Activated CD4-positive, alpha-beta memory T cell treated with anti-CD3 and anti-CD28 coated beads for 36 hours (primary cell): ENCODE results near the gene GOLGA5. TPM values are rescaled to one million over a fixed set of nuclear protein-coding genes. Genes with fewer than 3 reads are reported as not detected.
"Not testable (repeated sequence)": the region's sequence is repeated elsewhere in the genome, so short reads cannot be mapped to it uniquely, and the experiment has no call there.

Source experiments
- CTCF ChIA-PET: fragments of 350-600 bp; sonication (Branson Sonifier 250); formaldehyde crosslinking; loops from one replicate; lab custom pipeline; 2021; ENCODE audit warnings: antibody characterized with exemption, inconsistent platforms; lab: Charles Lee
- POLR2A ChIA-PET: fragments of 350-600 bp; sonication (Branson Sonifier 250); formaldehyde crosslinking; loops from one replicate; lab custom pipeline; 2021; ENCODE audit warnings: antibody characterized with exemption; lab: Charles Lee
- DNase-seq: peaks from one replicate; pipeline ENCODE4 v3.0.0-alpha.2; 2020
- H3K27ac Mint-ChIP-seq: one replicate; pipeline ENCODE4 v1.8.0; 2021; ENCODE audit warnings: mixed read lengths
- H3K27me3 Mint-ChIP-seq: one replicate; pipeline ENCODE4 v1.8.0; 2021; ENCODE audit warnings: mixed read lengths
- H3K36me3 Mint-ChIP-seq: one replicate; pipeline ENCODE4 v1.8.0; 2021; ENCODE audit warnings: mixed read lengths
- H3K4me1 Mint-ChIP-seq: one replicate; pipeline ENCODE4 v1.8.0; 2021; ENCODE audit warnings: low read depth, mixed read lengths
- H3K4me3 Mint-ChIP-seq: one replicate; pipeline ENCODE4 v1.8.0; 2021; ENCODE audit warnings: mild to moderate bottlenecking, mixed read lengths
- H3K9me3 Mint-ChIP-seq: one replicate; pipeline ENCODE4 v1.8.0; 2021; ENCODE audit warnings: mixed read lengths
- intact Hi-C: fragments of 100-400 bp; cut with micrococcal nuclease; formaldehyde crosslinking; loops from one replicate; pipeline ENCODE4 v1.15.1; 2023
- total RNA-seq, 2 experiments: library from RNA; stranded (reverse); gene quantifications; one replicate each; pipeline ENCODE4 v1.2.3, GENCODE V29; 2021

Gene GOLGA5
- total RNA-seq, 2 experiments from 2014 or later, result 20.7 to 22.5 TPM

DNA sequence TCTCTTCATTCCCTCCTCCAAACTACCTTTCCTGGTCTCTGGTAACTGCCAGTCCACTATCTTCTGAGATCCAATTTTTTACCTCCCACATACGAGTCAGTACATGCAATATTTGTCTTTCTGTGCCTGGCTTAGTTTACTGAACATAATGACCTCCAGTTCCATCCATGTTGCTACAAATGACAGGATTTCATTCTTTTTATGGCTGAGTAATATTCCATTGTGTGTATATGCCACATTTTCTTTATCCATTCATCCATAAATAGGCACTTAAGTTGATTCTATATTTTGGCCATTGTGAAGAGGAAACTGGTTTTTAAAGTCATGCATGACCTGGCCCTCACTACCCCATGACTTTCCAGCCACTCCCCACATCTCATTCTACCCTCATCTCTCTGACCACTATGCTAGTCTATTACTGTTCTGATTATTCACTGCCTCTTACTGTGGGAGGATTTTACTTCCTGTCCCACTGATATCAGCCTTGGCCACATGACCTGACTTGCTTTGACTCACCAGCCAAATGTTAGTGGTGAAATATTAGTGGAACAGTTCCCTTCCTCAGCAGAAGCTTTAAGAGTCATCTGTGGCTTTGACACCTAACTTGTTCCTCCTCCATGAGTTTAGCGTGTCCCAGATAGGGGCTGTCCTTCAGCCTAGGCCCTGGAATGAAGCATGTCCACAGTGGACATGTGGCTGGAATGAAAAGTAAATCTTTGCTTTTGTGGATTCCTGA is 52.2 kb downstream of the GOLGA5 start:
- Mint-ChIP-seq H3K27ac (peak overlapping the region; percentile 58), H3K36me3 (peaks cover 12% of the 10 kb centered on the region), H3K4me1 (peaks cover 65% of the 10 kb centered on the region), H3K27me3 (no peaks in the 10 kb centered on the region), H3K9me3 (peaks cover 5% of the 10 kb centered on the region), H3K4me3 (no peak overlapping the region)
- ChIA-PET CTCF (no interaction called here), POLR2A (no interaction called here)
- peak; percentile 63 for DNase-seq
- intact Hi-C loops, result loop anchor here (1.0 kb wide), 1 partner anchor 52 kb away; no protein-coding TSS in a partner anchor

- peaks cover 12% of the 10 kb centered on the region for H3K36me3 Mint-ChIP-seq
- peak overlapping the region; percentile 30 for H3K27ac Mint-ChIP-seq
- ChIA-PET POLR2A (no interaction called here), CTCF (no interaction called here)
- no peaks in the 10 kb centered on the region for H3K27me3 Mint-ChIP-seq
- DNase-seq, result peak; percentile 25
- intact Hi-C loops, result no loop called here
- H3K4me3 Mint-ChIP-seq, result no peak overlapping the region
- peaks cover 67% of the 10 kb centered on the region for H3K4me1 Mint-ChIP-seq
- peaks cover 5% of the 10 kb centered on the region for H3K9me3 Mint-ChIP-seq
These were observed 53.2 kb downstream of the GOLGA5 start for GRCh38 chr14:92847278-92847677.

DNA sequence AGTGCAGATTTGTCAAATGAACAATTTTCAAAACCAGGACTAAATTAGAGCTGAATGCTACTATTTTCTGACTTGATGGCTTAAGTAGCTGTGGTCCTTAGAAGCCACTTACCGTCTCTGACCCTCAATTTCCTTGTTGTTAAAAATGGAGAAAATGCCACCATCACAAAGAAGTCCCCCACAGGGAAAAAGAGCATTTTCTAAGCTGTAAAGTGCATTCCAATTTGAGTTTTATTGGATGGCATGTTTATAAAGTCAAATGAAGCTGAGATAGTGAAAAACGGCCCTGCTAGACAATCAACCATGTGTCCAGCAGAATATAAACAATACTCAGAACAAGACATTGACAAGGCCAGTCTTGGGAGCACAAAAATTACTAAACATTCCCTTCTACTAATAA is 53.6 kb downstream of the GOLGA5 start:
- no peak for DNase-seq
- peaks cover 70% of the 10 kb centered on the region for H3K4me1 Mint-ChIP-seq
- H3K4me3 Mint-ChIP-seq, result no peak overlapping the region
- peak overlapping the region; percentile 30 for H3K27ac Mint-ChIP-seq
- CTCF ChIA-PET, result no interaction called here
- peaks cover 5% of the 10 kb centered on the region for H3K9me3 Mint-ChIP-seq
- H3K36me3 Mint-ChIP-seq, result peaks cover 14% of the 10 kb centered on the region
- intact Hi-C loops, result no loop called here
- POLR2A ChIA-PET, result no interaction called here
- H3K27me3 Mint-ChIP-seq, result no peaks in the 10 kb centered on the region

- peaks cover 71% of the 10 kb centered on the region for H3K4me1 Mint-ChIP-seq
- no peak overlapping the region for H3K27ac Mint-ChIP-seq
- no peak overlapping the region for H3K4me3 Mint-ChIP-seq
- H3K27me3 Mint-ChIP-seq, result no peaks in the 10 kb centered on the region
- no peak for DNase-seq
- POLR2A ChIA-PET, result no interaction called here
- H3K36me3 Mint-ChIP-seq, result peaks cover 12% of the 10 kb centered on the region
- H3K9me3 Mint-ChIP-seq, result peaks cover 6% of the 10 kb centered on the region
- CTCF ChIA-PET, result no interaction called here
- intact Hi-C loops, result no loop called here
These were observed 54.8 kb downstream of the GOLGA5 start for GRCh38 chr14:92848887-92849286.

DNA sequence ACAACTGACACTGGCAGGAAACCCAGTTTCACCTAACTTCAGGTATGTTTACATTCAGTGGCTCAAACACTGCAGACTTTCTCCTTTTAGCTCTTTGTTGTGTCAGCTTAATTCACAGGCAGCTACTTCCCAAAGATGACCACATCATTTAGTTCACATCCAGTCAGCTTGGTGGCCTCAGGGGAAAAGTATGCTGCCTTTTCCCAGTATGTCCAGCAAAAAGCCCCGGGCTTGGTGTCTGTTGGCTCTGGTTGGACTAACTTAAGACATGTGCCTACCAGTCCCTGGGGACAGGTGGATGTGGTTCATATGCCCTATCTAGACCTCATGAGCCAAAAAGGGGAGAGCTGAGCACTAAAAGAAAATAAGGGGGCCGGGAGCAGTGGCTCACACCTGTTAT is 56.4 kb downstream of the GOLGA5 start:
- DNase-seq, result no peak
- Mint-ChIP-seq H3K4me1 (peaks cover 59% of the 10 kb centered on the region), H3K27me3 (no peaks in the 10 kb centered on the region), H3K4me3 (no peak overlapping the region), H3K27ac (no peak overlapping the region), H3K36me3 (peaks cover 11% of the 10 kb centered on the region), H3K9me3 (peaks cover 12% of the 10 kb centered on the region)
- intact Hi-C loops, result no loop called here
- CTCF ChIA-PET, result no interaction called here
- POLR2A ChIA-PET, result no interaction called here

- Mint-ChIP-seq H3K9me3 (peaks cover 13% of the 10 kb centered on the region), H3K4me1 (peaks cover 36% of the 10 kb centered on the region)
- H3K36me3 Mint-ChIP-seq, H3K27ac Mint-ChIP-seq, intact Hi-C loops, H3K4me3 Mint-ChIP-seq, CTCF ChIA-PET, H3K27me3 Mint-ChIP-seq: not testable (repeated sequence)
- POLR2A ChIA-PET, result interaction anchor here (0.6 kb wide), 1 partner anchor 206 kb away, joined by 3 read pairs; no protein-coding TSS in a partner anchor
- peak; percentile 25 for DNase-seq
These were observed 59.0 kb downstream of the GOLGA5 start for GRCh38 chr14:92853136-92853535.

- Mint-ChIP-seq H3K4me1 (no peaks in the 10 kb centered on the region), H3K9me3 (peaks cover 8% of the 10 kb centered on the region), H3K27ac (no peak overlapping the region), H3K4me3 (no peak overlapping the region), H3K36me3 (no peaks in the 10 kb centered on the region), H3K27me3 (no peaks in the 10 kb centered on the region)
- no peak for DNase-seq
- POLR2A ChIA-PET, result no interaction called here
- intact Hi-C loops, result no loop called here
- CTCF ChIA-PET, result no interaction called here
These were observed 66.1 kb downstream of the GOLGA5 start for GRCh38 chr14:92860049-92860840.

DNA sequence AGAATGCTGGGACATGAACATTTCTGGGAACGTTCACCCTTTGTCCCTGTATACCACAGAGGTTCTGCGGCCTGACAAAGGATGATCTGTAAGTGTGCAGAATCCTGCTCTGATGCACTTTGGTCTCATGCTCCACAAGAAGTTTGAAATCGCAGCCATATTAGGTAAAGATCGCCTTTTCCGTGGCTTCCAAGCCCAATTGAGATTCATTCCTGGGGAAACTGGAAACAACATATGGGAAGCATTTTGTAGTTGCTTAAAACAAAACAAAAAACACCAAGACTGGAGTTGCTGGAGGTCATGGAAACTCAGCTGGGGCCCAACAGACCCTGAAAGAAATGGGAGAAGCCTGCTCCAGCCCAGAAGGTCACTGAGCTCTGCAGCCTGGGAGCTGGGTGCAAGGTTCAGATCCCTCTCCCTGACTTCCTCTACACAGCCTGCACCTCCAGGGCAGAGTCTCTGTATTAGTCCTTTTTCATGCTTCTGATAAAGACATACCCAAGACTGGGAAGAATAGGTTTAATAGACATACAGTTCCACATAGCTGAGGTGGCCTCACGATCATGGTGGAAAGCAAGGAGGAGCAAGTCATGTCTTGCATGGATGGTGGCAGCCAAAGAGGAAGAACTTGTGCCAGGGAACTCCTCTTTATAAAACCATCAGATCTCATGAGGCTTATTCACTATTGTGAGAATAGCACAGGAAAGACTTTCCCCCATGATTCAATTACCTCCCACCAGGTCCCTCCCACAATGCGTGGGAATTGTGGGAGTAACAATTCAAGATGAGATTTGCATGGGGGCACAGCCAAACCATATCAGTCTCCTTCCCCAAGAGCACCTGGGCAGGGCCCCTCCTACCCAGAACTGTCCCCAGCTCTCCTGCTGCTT is 68.0 kb downstream of the GOLGA5 start:
- POLR2A ChIA-PET, result no interaction called here
- peaks cover 9% of the 10 kb centered on the region for H3K9me3 Mint-ChIP-seq
- H3K4me3 Mint-ChIP-seq, result no peak overlapping the region
- no peak for DNase-seq
- H3K27ac Mint-ChIP-seq, result no peak overlapping the region
- CTCF ChIA-PET, result no interaction called here
- intact Hi-C loops, result no loop called here
- H3K36me3 Mint-ChIP-seq, result no peaks in the 10 kb centered on the region
- H3K4me1 Mint-ChIP-seq, result no peaks in the 10 kb centered on the region
- H3K27me3 Mint-ChIP-seq, result peaks cover 3% of the 10 kb centered on the region

- H3K4me1 Mint-ChIP-seq, result no peaks in the 10 kb centered on the region
- peaks cover 9% of the 10 kb centered on the region for H3K9me3 Mint-ChIP-seq
- no peaks in the 10 kb centered on the region for H3K36me3 Mint-ChIP-seq
- DNase-seq, result no peak
- intact Hi-C loops, result no loop called here
- H3K27ac Mint-ChIP-seq, result no peak overlapping the region
- ChIA-PET CTCF (no interaction called here), POLR2A (no interaction called here)
- no peak overlapping the region for H3K4me3 Mint-ChIP-seq
- H3K27me3 Mint-ChIP-seq, result peaks cover 6% of the 10 kb centered on the region
These were observed 69.4 kb downstream of the GOLGA5 start for GRCh38 chr14:92863286-92864080.

DNA sequence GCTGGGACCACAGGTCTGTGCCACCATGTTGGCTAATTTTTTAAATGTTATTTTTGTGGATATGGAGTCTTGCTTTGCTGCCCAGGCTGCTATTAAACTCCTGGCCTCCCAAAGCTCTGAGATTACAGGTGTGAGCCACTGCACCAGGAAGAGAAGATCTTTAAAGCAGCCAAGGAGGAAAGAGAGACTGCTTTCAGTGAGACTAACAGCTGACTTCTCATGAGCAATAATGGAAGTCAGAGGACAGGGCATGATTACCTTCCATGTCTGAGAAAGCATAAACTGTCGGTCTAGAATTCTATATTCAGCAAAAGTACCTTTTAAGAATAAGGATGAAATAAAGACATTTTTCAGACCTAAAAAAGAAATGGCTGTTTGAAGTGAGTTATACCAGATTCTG is 71.6 kb downstream of the GOLGA5 start:
- peaks cover 9% of the 10 kb centered on the region for H3K9me3 Mint-ChIP-seq
- intact Hi-C loops, result no loop called here
- no peak for DNase-seq
- POLR2A ChIA-PET, result no interaction called here
- H3K4me1 Mint-ChIP-seq, result no peaks in the 10 kb centered on the region
- H3K27me3 Mint-ChIP-seq, result peaks cover 6% of the 10 kb centered on the region
- no peak overlapping the region for H3K27ac Mint-ChIP-seq
- CTCF ChIA-PET, result no interaction called here
- H3K4me3 Mint-ChIP-seq, result no peak overlapping the region
- H3K36me3 Mint-ChIP-seq, result no peaks in the 10 kb centered on the region

- DNase-seq, result no peak
- H3K36me3 Mint-ChIP-seq, result no peaks in the 10 kb centered on the region
These were observed 72.2 kb downstream of the GOLGA5 start for GRCh38 chr14:92866181-92866752.

More at GRCh38 chr14:92866181-92866752, 72.2 kb downstream of the GOLGA5 start:
- Mint-ChIP-seq H3K9me3 (peaks cover 9% of the 10 kb centered on the region), H3K27ac (no peak overlapping the region), H3K4me3 (no peak overlapping the region), H3K27me3 (peaks cover 6% of the 10 kb centered on the region), H3K4me1 (no peaks in the 10 kb centered on the region)
- intact Hi-C loops, result no loop called here
- POLR2A ChIA-PET, result no interaction called here
- CTCF ChIA-PET, result no interaction called here
